Stimulated activated CD4-positive, alpha-beta T cell treated with anti-CD3 and anti-CD28 coated beads, Interleukin-2, amount 100 ng/mL, for 48 hours (primary cell): ENCODE data around the gene IL17F.
"Not testable (repeated sequence)": the region's sequence is repeated elsewhere in the genome, so short reads cannot be mapped to it uniquely, and the experiment has no call there.

Experiments used
- DNase-seq, 2 donors: peaks; one replicate each; pipeline ENCODE4 v3.0.0-alpha.2; 2020

IL17F gene

DNA sequence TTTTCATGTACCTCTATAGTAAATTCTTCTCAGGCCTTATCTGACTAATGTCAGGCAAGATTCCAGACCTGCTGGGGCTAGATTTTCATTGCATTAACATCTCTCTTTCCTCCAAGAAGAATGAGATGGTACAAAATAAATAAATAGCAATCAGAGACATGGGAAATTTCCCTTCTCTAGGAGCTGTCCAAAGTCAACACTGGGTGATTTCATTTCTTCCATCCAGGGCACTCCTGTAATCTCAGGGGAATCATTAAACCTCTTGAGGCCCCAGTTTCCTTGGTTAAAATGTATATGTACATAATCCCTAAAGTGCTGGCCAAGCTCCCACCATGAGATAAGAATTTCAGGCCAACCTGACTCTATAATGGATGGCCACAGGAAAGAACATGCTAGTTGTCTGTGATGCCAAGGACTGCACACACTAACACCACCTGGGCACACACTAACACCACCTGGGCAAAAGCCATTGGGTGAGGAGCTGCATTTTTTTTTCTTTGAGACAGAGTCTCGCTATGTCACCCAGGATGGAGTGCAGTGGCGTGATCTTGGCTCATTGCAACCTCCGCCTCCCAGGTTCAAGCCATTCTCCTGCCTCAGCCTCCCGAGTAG, 912 bp downstream of the IL17F start:
- DNase-seq, result no peak

DNA sequence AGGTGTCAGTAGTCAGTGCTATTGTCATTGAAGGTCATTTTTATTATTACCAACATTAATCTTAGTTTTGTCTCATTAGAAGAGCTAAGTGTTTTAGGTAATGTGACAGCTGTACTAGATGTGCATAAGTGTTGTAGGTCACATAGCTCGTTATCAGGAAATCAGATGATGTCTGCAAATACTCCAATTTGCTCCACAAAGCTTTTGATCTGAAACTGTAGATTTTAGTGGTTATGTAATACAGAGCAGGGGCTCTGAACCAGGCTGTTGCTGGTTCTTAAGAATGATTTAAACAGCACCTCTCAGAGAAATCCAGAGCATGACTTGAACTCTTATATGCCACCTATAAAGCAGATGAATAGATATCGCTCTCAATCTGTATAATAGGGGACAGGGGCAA, 2.5 kb downstream of the IL17F start:
- DNase-seq, result no peak

DNA sequence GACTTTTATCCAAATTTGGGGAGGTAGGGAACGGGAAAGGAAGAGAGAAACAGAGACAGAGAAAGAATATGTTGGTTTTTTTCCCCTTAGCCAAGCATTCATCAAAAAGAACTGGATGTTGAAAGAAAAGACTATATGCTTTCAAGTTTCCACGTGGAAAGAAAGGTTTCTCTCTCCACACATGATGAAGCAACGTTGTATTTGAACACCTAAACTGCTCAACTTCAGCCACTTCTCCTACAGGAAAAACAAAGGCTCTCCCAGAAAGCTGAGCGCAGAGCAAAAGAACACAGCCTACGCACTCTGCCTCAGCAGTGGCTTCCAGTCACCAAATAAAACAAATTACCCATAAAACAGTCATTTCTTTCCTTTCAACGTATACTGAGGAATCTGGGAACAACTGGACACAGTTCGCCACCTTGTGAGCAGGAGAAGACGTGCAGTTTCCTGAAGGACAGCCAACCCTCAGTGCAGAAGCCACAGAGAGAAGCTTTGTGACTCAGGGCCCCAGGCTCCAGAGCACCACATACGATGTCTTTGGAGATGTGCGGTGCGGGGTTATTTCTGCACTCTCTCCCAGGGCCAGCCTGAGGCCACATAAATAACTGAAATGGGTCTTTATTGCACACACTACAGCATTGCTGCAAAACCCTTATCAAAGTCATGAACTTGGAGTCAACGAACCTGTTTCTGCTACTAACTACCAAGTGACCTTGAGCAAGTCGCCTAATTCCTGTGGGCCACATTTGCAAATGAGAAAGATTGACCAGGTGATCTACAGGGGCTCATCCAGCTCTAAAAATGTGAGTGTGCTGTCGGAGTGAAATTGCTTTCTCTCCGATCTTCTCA, 10.1 kb downstream of the IL17F start:
- peak; percentile 24 to 36 for DNase-seq

- no peak for DNase-seq
Observed at GRCh38 chr6:52233005-52233404, 11.3 kb downstream of the IL17F start.

GRCh38 chr6:52231406-52232127, 12.7 kb downstream of the IL17F start:
- DNase-seq, result no peak

DNA sequence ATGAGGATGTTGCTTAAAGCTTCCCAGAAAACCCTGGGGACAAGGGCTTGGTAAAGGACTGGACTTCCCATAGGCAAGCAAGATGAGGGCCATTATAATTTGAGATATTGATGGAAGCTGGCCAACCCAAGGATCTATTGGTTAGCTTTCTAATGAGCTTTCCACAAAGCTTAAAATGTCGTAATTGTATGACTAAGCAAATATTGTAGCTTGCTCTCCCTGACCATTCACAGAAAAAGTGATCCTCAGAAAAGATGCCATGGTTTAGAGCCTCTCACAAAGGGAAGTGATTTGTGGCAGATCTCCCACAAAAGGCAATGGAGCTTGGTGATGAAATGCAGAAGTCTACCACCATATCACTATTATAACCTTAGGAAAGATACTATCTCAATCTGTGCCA, 13.6 kb downstream of the IL17F start:
- no peak for DNase-seq

DNA sequence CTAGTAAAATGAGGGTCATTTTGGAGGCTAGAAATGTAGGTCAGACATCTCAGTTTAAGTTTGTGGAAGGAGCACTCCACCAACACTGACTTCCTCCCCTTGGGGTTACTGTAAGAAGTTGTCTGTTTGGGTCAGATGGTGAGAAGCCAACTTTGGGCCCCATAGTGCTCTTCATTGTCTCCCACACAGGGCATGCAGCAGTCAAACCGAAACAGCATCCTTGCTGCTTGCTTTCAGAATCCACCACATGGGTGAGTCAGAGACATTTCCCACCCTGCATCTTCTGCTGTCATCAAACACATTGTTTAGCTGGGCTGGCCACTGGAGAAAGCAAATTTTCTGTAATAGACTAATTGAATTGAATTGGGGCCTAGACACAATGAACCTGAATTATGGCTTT, 16.8 kb downstream of the IL17F start:
- DNase-seq, result peak; percentile 56 to 58

DNA sequence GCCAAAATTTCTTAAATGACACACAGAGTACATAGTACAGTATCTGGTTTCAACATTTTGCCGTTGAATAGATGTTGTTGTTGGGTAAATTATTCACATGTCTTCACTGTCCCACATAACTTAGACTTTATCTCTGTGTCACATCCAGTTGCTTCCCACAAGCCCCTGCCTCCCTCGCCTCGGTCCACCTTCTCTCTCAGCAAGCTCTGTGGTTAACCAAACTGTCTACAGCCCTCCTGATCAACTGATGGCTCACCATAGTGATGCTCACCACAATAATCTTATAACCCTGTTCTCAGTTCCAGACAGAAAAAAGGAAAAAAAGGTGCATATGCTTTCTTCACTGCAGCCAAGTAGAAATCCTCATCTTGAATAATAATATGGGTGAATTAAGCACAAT, 23.0 kb downstream of the IL17F start:
- peak; percentile 34 to 40 for DNase-seq

DNA sequence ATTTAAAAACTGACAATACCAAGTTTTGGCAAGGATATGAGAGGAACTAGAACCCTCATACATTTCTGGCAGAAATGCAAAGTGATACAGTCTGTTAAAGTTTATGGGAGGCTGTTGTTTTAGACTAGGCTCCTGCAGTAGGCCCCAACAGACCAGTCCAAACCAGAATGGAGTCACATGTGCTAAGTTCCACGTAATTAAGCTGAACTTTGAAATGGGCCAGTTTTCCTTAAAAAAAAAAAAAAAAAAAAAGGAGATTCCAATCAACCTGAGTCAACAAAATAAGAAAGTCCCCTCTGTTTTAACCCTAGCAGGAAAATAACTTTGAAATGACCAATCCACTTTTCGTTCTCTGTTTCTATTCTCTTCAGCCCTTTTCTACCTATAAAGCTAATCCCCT, 26.5 kb downstream of the IL17F start:
- DNase-seq, result no peak

DNA sequence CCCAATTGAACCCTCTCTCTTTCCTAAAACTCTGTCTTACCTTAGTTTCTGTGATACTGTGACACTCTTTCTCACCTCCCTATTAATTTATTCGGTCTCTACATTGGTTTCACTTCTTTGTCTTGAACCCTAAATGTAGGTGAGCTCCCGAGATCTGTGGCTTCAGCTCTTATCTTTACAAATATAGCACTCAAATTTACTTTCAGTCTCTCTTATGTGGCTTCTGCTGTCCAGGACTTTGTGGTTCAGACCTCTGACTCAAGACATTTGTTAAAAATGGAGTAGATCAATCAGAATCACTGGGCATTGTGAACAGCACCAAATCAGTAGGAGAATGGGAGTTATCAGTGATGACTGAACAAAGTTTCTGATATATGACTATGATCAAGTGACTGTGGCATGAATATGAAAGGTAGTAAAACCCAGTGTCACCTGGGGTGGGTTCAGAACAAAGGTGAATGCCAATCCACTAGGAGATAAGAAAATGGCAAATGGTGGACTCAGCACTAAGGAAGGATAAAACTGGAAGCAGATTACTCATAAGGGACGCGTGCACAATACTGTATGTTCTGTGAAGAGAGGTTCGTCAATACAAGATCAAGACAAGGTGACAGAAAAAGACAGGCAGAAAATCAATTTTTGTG, 27.2 kb downstream of the IL17F start:
- no peak for DNase-seq

GRCh38 chr6:52215787-52216186, 28.5 kb downstream of the IL17F start:
- no peak for DNase-seq

DNA sequence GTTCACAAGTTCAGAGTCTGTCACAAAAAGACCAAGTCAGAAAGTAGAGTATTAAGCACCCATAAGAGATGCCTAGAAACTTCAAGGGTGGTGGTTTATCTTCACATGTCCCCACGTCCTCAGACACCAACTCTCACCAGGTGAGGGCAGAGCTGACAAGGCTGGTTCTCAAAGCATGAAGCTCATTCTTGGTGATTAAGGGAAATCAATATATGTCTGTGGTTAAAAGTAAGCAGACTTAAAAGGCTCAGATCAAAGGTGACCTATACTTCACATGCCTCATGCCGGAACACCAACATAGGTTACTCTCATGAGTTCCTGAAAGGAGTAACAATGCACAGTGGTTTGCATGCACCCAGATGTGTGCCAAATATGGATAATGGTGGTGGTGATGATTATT, 31.2 kb downstream of the IL17F start:
- DNase-seq, result no peak

GRCh38 chr6:52210227-52210626, 34.1 kb downstream of the IL17F start:
- no peak for DNase-seq

GRCh38 chr6:52209770-52210169, 34.5 kb downstream of the IL17F start:
- no peak for DNase-seq

DNA sequence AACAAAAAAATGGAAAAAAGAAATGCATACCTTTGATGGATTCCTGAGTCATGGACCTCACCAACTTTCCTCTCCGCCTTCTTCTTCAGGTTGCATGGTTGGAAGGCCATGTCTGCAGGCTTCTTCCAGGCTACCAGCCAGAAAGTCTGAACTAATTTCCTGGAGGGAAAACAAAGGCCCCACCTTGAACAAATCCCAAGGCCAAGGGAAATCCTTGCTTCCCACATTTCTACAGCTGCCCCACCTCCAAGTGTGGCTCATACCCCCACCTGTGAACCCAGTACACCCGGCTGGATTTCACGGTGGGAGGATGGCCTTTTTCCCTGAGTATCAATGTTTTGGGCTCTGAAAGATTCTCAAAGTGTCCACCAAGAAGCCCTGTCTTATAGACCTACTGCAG, 35.7 kb downstream of the IL17F start:
- no peak for DNase-seq

GRCh38 chr6:52207066-52207465, 37.2 kb downstream of the IL17F start:
- no peak for DNase-seq

- DNase-seq, result no peak
Observed at GRCh38 chr6:52201493-52201892, 42.8 kb downstream of the IL17F start.

DNA sequence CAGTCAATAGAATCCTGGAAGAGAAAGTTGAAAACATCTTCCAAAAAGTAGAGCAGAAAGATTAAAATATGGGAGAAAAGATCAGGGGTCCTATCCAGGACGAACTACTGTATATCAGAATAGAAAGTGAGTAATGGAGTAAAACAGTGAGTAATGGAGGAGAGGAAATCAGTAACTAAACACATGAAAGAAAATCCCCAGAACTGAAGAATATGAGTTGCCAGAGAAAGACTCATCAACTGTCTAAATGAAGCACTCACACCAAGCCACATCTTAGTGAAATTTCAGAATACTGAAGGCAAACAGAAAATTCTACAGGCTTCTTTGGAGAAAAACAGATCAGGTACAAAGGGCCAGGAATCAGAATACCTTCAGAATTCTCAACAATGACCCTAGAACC, 43.3 kb downstream of the IL17F start:
- no peak for DNase-seq

DNA sequence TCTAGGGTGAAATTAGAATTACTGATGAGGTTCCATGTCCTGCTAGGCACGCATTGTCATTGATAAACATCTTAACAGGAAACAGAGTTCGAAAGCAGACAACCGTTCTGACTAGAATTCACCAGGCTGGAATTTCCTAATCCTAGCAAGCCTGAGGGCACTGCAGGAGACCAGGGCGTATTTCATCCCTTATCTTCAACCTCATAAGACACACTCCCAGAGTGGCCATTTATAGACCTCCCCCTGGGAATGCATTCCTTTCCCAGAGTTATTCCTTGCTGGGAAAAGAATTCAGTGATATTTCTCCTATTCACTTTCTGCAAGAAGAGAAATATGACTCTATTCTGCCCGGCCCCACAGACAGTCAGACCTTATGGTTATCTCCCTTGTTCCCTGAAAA, 44.2 kb downstream of the IL17F start:
- DNase-seq, result not testable (repeated sequence)

DNA sequence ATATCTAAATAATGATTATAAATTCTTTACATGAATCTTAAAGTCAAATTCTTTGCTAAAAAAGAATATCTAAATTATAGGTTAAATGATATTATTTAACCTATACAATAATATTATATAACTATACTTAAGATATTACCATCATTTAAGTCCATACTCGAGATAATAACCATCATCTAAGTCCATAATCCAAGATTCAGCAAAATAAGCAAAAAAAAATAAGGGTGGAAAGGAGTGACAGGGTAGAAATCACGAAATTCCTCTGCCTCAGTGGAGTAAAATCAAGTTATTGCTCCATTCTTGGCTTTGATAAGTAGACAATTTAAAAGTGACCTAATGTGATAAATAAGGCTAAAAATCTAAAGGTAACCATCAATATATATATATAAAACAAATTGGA, 48.4 kb downstream of the IL17F start:
- DNase-seq, result no peak

GRCh38 chr6:52191824-52192223, 52.5 kb downstream of the IL17F start:
- no peak for DNase-seq

- DNase-seq, result no peak
Observed at GRCh38 chr6:52190409-52190808, 53.9 kb downstream of the IL17F start.

- no peak for DNase-seq
Observed at GRCh38 chr6:52189974-52190373, 54.3 kb downstream of the IL17F start.

DNA sequence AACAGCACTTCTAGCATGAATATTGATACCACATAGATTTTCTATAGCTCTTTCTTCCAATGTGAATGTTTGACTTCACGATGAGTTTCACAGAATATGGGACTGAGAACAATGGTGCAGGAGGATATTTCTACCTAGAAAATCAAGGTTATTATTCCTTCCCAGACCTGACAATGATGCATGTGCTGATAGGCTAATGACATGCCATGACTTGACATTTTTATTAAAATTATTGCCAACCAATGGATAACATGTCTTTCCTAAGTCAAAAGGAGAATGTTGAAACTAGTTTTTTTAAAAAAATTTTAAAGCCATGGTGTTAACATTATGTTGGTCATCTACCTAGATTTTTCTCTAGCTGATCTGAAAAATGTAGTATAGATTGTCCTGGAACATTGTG, 57.2 kb downstream of the IL17F start:
- no peak for DNase-seq
